Smooth muscle cell (in vitro differentiated cells): ENCODE data around the gene COL5A1. TPM values are rescaled to one million over a fixed set of nuclear protein-coding genes. Genes with fewer than 3 reads are reported as not detected.
A peak's percentile ranks its signal among the peaks of the same experiment; 100 is the strongest.

Experiments used
- DNase-seq: peaks from one replicate; lab custom pipeline; 2025; ENCODE audit not compliant: unreplicated experiment; lab: John Stamatoyannopoulos, UW
- H2AFZ ChIP-seq: fragments of 200-600 bp; sonication (generic); 2 replicates; pipeline ENCODE4 v1.6.0; 2016; ENCODE audit warnings: antibody characterized with exemption, low read depth, mild to moderate bottlenecking
- H3F3A ChIP-seq: fragments of 200-600 bp; sonication (generic); 2 replicates; pipeline ENCODE4 v1.6.0; 2017; ENCODE audit warnings: antibody characterized with exemption, low read depth
- H3K27ac ChIP-seq: fragments of 200-600 bp; sonication (generic); 2 replicates; pipeline ENCODE4 v1.5.1; 2016; ENCODE audit warnings: low read depth, mild to moderate bottlenecking
- H3K27me3 ChIP-seq: fragments of 200-600 bp; sonication (generic); 2 replicates; pipeline ENCODE4 v1.6.1; 2016; ENCODE audit warnings: low read depth, mild to moderate bottlenecking
- H3K36me3 ChIP-seq: fragments of 200-600 bp; sonication (generic); 2 replicates; pipeline ENCODE4 v1.5.1; 2016; ENCODE audit warnings: low read depth
- H3K4me1 ChIP-seq: fragments of 200-600 bp; sonication (generic); 2 replicates; pipeline ENCODE4 v1.5.1; 2016; ENCODE audit warnings: low read depth
- H3K4me2 ChIP-seq: fragments of 200-600 bp; sonication (generic); 2 replicates; pipeline ENCODE4 v1.6.0; 2016; ENCODE audit warnings: mild to moderate bottlenecking
- H3K4me3 ChIP-seq: fragments of 200-600 bp; sonication (generic); 2 replicates; pipeline ENCODE4 v1.5.1; 2016; ENCODE audit warnings: mild to moderate bottlenecking
- H3K79me2 ChIP-seq: fragments of 200-600 bp; sonication (generic); 2 replicates; pipeline ENCODE4 v1.6.0; 2016; ENCODE audit warnings: low read depth, mild to moderate bottlenecking
- H3K9ac ChIP-seq: fragments of 200-600 bp; sonication (generic); 2 replicates; pipeline ENCODE4 v1.6.0; 2016; ENCODE audit warnings: low read depth
- H3K9me3 ChIP-seq: fragments of 200-600 bp; sonication (generic); replicated peaks from 2 replicates; pipeline ENCODE4 v1.5.1; 2016; ENCODE audit warnings: low read depth
- H4K20me1 ChIP-seq: fragments of 200-600 bp; sonication (generic); 2 replicates; pipeline ENCODE4 v1.6.0; 2016; ENCODE audit warnings: low read depth
- CTCF ChIP-seq: fragments of 200-600 bp; sonication (generic); IDR thresholded peaks from 2 replicates; pipeline ENCODE4 v1.5.1; 2017; ENCODE audit warnings: borderline replicate concordance, mild to moderate bottlenecking, antibody characterized with exemption; ENCODE audit not compliant: insufficient read depth, poor library complexity, severe bottlenecking
- WGBS: methylation state at CpG from one replicate; pipeline ENCODE4 v1.1.7; 2016; ENCODE audit warnings: low lambda C conversion rate; 5-methylcytosine and 5-hydroxymethylcytosine counted together
- polyA plus RNA-seq: library from polyadenylated mRNA; unstranded; fragments of >200 nt; fragmentation: Nextera tagmentation; extraction: Ambion mirVana; gene quantifications from 2 replicates; pipeline ENCODE4 v1.2.1, GENCODE V29; 2016
- total RNA-seq: library from RNA; depleted of rRNA; stranded (reverse); fragments of >200 nt; gene quantifications from 2 replicates; pipeline ENCODE4 v1.2.3, GENCODE V29; 2014

The COL5A1 gene
- total and polyA plus RNA-seq, 2 experiments from 2014 or later = 1,084 to 1,443 TPM

- peaks cover 100% of the 10 kb centered on the region for H3K79me2 ChIP-seq
- WGBS = 77% methylated on average over 23 of the region's 23 CpGs
- H4K20me1 ChIP-seq = peaks cover 100% of the 10 kb centered on the region
- no peaks in the 10 kb centered on the region for H3K27me3 ChIP-seq
- DNase-seq = no peak
- H2AFZ ChIP-seq = no peak overlapping the region
- no peaks in the 10 kb centered on the region for H3K9me3 ChIP-seq
- H3F3A ChIP-seq = peaks cover 79% of the 10 kb centered on the region
- H3K36me3 ChIP-seq = peaks cover 9% of the 10 kb centered on the region
- no peak overlapping the region for H3K4me2 ChIP-seq
- H3K9ac ChIP-seq = peak overlapping the region; percentile 22
- peak overlapping the region; percentile 96 for H3K27ac ChIP-seq
- no peak for TF ChIP-seq CTCF
- peaks cover 4% of the 10 kb centered on the region for H3K4me1 ChIP-seq
- no peak overlapping the region for H3K4me3 ChIP-seq
Measured at GRCh38 chr9:134691695-134692572, 50.3 kb downstream of the COL5A1 start.

GRCh38 chr9:134692573-134692860 lies 50.9 kb downstream of the COL5A1 start:
- Histone ChIP-seq H4K20me1 (peaks cover 100% of the 10 kb centered on the region), H3K4me2 (no peak overlapping the region), H3K27ac (peak overlapping the region; percentile 96), H3K27me3 (no peaks in the 10 kb centered on the region), H3K9me3 (no peaks in the 10 kb centered on the region), H3K9ac (peak overlapping the region; percentile 22), H3K79me2 (peaks cover 100% of the 10 kb centered on the region), H3K36me3 (peaks cover 9% of the 10 kb centered on the region), H3K4me3 (no peak overlapping the region), H3F3A (peaks cover 77% of the 10 kb centered on the region), H2AFZ (no peak overlapping the region), H3K4me1 (peaks cover 4% of the 10 kb centered on the region)
- no peak for DNase-seq
- WGBS = 78% methylated on average over 6 of the region's 6 CpGs
- TF ChIP-seq CTCF = no peak

GRCh38 chr9:134693011-134693410 lies 51.4 kb downstream of the COL5A1 start:
- no peak overlapping the region for H2AFZ ChIP-seq
- no peaks in the 10 kb centered on the region for H3K27me3 ChIP-seq
- H3K4me1 ChIP-seq = peaks cover 4% of the 10 kb centered on the region
- peak overlapping the region; percentile 96 for H3K27ac ChIP-seq
- 72% methylated on average over 9 of the region's 9 CpGs for WGBS
- peaks cover 100% of the 10 kb centered on the region for H3K79me2 ChIP-seq
- no peak for DNase-seq
- H3K9ac ChIP-seq = peak overlapping the region; percentile 22
- H3K4me3 ChIP-seq = no peak overlapping the region
- no peaks in the 10 kb centered on the region for H3K9me3 ChIP-seq
- peaks cover 9% of the 10 kb centered on the region for H3K36me3 ChIP-seq
- H3F3A ChIP-seq = peaks cover 72% of the 10 kb centered on the region
- H3K4me2 ChIP-seq = no peak overlapping the region
- TF ChIP-seq CTCF = no peak
- H4K20me1 ChIP-seq = peaks cover 100% of the 10 kb centered on the region
